ENCODE results near the gene POLR3H.
"Not testable (repeated sequence)": the region's sequence is repeated elsewhere in the genome, so short reads cannot be mapped to it uniquely, and the experiment has no call there.

Gene POLR3H

DNA sequence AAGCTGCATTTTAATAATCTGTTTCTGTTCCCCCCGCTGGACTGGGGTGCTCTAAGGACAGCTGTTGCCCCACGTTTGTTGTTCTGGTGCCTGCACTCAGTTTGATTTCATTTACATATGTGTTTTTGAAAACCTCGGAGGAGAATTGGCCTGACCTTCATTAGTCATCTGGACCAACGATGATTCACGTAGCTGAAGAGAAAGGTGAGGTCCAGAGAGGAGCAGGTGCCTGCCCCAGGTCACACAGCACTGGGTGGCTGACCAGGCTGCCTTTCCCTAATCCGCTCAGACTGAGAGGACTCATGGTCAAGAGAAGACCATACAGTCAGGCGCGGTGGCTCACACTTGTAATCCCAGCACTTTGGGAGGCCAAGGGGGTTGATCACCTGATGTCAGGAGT is 20.3 kb upstream of the POLR3H start:
- DNase-seq (ENCODE audit: low spot score): no peak

DNA sequence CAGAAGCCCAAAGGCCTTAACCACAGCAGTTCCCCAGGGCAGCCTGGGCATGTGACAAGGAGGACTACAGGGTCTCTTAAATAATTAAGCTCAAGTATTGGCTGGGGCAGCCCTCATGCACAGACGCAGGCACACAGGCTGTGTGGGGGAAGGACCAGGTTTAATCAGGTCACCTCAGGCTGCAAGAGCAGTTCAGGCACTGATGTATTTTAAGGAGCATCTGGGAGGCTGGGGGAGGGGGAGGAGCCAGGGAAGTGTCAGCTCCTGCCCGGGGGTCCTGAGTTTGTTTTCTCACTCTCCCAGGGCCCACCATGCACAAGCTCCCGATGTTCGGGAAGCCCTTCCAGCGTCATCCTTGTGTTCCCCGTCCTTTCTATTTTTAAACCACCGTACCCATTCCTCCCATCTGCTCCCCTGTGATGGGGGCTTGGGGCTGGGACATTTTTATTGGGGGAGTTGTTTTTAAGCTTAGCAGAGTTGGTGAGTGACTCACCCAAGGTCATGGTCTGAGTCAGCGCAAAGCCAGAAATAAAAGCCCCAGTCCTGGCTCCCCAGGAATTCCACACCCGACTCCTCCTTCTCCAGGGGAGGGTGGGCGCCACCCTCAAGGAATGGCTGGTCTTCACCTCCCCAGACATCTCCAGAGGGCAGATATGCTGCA is 18.9 kb upstream of the POLR3H start:
- peak; percentile 62 for DNase-seq (ENCODE audit: low spot score)

DNA sequence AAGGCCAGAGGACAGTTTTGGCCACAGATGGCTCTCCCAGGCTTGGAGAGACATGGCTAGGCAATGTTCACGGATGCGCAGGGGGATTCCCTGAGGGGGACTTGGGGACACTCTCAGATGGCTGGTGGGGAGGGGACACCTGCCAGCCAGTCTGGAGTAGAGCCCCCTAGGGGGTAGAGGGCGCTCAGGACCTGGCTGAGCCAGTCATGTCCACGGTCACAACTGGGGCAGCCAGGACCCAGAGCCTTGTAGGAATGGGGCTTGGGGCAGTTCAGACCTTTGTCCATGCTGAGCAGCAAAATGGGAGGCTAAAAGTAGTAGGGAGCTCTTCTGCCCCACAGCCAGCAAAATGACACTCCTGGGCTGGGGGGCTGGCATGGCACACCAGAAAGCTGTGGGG is 18.2 kb upstream of the POLR3H start:
- no peak for DNase-seq (ENCODE audit: low spot score)

DNA sequence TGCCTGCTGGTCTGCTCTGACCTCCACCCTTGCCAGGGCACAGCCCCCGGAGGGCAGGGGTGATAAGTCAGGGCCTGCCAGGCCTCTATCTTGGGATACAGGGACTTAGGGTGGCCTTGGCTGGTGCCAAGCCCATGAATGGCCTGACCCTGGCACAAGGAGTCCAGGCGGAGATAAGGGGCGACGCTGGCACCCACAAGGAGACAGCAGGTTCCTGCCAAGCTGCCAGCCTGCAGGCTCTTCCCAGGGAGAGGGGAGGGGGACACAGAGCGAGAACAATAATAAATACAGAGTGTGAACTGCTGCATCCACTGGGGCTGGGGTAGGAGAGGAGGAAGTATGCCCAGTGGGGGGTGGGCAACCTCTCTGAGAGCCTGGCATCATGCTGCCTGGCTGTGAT is 17.5 kb upstream of the POLR3H start:
- DNase-seq (ENCODE audit: low spot score): no peak

DNA sequence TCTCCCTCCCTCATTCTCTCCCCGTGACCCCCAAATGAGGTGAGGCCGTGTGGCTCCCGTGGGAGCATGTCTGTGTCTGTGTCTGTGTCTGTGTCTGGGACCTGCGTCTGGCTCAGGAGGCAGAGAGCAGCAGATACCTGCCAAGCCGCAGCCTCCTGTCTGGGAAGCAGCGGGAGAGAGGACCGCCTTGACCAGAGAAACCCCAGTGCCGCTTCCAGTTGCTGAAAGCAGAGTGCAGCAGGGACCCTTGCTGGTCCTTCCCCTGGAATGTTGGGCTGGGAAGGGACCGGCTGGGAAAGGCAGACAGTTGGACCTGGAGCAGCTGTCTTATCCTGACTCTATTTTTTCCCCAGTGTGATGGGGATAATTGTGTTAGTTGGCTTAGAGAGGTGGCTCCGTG is 17.1 kb upstream of the POLR3H start:
- DNase-seq (ENCODE audit: low spot score): no peak

DNA sequence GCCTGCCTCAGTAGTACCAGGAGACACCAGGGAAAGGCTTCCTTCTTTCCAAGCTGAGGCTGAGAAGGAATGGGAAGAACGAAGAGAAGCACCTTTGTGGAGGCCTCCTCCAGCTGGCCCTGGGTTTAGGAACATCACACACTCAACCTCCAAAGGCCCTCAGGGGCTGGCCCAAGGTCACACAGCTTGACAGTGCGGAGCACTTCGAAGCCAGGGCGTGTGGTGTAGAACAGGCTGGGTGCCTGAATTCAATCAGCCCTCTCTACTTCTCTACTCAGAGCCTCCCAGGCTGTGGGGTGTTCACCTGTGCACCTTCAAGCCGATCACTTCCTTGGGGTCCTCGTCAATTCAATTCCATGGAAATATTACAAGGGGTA is 15.8 kb upstream of the POLR3H start:
- no peak for DNase-seq (ENCODE audit: low spot score)

DNA sequence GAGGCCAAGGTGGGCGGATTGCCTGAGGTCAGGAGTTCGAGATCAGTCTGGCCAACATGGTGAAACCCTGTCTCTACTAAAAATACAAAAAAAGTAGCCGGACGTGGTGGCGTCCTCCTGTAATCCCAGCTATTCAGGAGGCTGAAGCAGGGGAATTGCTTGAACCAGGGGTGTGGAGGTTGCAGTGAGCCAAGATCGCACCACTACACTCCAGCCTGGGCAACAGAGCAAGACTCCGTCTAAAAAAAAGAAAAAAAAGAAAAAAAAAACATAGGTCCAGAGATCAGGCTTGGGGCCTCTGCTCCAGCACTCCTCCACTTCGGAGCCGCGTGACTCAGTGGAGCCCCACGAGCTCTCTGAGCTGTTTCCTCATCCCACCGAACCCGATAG is 14.0 kb upstream of the POLR3H start:
- DNase-seq (ENCODE audit: low spot score): not testable (repeated sequence)

DNA sequence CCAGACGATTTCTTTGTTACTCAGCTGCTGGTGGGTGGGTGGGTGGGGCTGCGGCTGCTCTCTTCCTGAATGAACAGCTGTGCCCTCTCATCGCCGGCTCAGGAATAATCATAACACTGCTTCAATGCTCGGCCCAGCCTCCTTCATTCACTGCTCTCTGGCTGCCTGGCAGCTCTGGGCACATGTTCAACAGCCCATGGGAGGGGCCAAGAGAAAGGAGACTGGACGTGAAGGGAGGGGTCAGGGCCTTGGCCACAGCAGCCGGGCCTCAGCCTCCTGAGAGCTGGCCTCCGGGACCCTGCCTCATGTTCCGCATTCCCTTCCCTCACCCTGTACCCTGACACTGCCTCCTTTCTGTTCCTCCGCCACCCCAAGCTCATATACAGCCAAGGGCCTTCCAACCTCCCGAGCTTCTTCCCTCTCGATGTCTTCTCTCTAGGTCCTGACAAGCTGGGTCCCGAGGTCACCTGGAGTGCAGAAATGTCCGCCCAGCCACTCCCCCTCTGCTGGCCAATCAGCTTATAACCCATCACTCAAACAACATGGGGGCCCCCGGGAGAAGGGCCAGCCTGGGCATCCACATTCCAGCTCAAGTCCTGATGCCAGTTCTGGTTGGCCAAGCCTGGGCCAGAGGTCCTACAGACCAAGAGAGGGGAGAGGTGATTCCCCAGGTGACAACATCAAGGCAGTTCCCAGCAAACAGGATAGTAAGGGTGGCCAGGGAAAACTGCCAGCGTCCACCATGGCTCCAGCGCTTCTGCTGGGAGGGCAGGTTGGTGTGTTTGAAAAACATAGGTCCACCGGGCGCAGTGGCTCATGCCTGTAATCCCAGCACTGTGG is 13.4 kb upstream of the POLR3H start:
- no peak for DNase-seq (ENCODE audit: low spot score)

DNA sequence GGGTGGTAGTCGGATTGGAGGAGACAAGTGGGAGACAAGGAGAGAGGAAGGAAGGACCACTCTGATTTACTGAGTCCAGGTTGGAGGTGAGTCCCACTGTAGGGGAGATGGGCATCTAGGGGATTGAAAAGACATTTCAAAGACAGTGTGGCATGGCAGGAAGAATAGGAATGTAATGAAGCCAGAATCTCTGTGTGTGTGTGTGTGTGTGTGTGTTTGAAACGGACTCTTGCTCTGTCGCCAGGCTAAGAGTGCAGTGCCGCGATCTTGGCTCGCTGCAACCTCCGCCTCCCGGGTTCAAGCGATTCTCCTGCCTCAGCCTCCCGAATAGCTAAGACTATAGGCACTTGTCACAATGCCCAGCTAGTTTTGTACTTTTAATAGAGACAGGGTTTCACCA is 12.3 kb upstream of the POLR3H start:
- no peak for DNase-seq (ENCODE audit: low spot score)

DNA sequence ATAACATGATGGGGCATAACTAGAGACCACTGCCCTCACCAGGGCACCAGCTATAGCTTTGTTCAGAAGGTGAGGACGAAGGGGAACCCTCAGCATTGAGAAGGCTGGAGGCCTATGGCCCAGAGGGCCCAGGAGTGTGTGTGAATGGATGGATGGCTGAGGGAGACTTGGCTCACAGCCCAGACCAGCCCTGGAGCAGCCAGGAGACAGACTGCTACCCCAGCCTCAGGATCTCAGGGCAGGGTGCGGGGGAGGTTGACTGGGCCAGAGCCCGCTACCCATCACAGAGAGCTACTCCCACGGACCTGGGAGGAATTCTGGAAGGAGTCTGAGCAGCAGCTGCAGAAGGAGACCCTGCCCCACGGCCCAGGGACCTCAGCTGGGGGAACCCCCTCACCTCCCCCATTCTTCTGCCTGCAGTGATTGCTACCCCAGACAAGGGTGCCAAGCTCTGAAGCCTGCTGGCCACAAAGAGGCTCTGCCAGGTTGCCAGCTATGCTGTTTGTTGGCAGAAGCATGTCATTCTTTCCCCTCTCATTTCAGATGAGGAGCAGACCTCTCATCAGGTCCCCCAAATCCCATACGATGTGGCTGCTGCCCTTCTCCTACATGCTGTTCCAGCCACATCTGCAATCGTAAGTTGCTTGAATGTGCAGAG is 11.2 kb upstream of the POLR3H start:
- no peak for DNase-seq (ENCODE audit: low spot score)

DNA sequence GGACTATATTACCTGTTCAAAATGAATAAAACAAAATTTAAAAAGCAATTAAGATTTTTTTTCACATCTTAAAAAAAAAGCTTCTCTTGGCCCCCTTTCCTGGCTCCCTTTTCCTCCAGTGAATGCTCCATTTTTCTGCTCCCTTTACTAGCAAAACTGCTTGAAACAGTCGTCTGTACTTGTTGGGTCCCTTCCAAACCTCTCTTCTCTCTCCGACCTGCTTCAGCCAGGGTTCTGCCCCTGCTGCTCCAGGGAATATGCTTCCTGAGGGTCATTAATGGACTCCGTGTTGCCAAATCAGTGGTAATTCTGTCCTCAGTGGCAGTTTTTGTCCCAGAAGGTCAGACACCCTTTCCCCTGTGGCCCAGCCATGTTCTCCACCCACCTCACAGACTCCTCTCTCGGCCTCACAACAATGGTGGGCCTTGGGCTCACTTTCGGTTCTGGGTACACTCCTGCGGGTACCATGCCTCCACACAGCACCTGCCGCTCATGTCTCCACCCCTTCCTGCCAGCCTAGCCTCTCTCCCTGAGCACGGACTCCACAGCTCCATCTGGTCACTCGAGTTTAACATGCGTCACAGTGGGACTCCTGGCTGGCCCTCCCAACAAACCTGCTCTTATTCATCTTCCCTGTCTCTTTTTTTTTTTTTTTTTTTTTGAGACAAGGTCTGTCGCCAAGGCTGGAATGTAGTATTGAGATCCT is 7.8 kb upstream of the POLR3H start:
- DNase-seq (ENCODE audit: low spot score): no peak

DNA sequence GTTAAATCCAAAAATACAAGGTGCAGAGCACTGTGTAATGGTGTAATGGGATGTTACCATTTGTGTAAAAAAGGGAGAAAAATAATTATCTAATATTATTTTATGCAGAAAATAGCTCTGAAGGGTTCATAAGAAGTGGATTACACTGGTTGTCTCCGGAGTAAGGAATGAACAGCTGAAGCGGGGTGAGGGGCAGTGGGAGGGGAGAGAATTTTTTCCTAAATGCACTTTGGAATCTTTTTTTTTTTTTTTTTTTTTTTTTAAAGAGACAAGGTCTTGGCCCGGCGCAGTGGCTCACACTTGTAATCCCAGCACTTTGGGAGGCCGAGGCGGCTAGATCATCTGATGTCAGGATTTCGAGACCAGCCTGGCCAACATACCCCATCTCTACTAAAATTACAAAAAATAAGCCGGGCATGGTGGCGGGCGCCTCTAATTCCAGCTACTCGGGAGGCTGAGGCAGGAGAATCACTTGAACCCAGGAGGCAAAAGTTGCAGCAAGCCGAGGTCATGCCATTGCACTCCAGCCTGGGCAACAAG is 6.8 kb upstream of the POLR3H start:
- no peak for DNase-seq (ENCODE audit: low spot score)

DNA sequence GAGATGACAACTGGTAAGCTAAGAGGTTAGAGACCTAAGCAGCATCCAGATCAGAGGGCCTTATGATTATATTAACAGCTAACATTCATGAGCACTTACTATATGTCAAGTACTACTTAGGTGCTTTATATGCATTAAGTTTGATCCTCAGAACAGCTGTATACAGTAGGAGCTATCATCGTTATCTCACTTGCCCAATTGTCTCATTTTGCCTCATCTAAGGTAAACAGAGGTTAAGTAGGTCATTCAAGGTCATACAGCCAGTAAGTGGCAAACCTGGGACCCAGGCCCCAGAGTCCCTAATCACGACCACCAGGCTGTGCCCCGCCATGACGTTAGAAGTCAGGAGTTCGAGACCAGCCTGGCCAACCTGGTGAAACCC is 4.6 kb upstream of the POLR3H start:
- DNase-seq (ENCODE audit: low spot score): no peak

DNA sequence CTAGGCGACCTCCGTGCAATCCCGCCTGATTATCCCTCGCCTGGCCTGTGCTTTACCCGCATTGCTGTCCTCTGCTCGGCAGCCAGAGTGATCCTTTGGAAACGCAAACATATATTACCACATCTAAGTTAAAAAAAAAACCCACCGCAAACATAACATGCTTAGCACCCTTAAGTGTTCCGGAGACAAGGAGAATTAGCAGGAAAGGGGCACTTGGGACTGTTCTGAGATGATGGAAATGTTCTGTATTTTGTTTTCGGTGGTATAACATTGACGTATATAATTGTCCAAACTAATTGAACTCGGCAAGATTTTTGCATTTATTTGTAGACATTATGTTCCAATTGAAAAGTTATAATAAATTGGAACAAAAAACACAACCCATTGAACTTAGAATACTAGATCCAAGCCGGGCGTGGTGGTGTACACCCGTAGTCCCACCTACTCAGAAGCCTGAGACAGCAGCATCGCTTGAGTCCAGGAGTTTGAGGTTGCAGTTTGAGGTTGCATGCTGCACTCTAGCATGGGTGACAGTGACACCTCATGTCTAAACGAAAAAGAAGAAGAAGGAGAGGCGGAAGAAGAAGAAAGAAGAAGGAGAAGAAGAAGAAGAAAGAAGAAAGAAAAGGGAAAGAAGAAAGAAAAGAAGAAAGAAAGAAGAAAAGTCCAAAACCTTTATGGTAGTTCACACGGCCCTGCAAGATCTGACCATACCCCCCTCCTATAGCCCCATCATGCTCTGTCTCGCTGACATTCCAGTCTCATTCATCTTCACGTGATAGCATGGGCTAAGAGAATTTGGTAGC is 604 bp upstream of the POLR3H start:
- no peak for DNase-seq (ENCODE audit: low spot score)

DNA sequence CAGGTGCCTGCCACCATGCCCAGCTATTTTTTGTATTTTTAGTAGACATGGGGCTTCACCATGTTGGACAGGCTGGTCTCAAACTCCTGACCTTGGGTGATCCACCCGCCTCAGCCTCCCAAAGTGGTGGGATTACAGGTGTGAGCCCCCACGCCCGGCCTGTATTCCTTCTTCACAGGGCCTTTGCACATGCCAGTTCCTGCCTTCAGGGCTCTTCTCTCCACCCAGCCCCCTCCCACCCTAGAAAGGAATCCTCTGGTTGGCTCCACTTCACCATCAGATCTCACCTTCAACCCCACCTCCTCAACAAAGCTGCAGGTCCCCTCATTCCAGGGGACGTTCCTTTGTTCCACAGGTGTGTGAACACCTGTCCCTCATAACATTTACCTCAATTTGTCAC is 2.0 kb downstream of the POLR3H start:
- DNase-seq (ENCODE audit: low spot score): no peak

DNA sequence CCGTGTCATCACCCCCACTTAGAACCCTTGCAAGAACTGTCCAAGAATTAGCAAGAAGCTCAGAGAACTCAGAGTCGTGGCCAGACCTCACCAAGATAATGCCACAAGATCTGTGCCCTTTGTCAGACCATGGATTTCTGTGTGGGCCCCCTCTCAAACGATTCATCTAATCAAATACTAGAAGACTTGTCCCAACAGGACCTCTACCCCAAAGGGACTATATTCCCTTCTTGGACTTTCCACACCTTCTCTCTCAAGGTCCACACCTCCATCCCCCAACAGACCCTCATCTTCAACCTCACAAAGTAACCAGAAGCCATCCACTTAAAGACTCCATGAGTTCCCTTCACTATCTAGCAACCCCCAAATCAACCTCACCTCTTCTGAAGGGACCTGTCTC is 2.8 kb downstream of the POLR3H start:
- no peak for DNase-seq (ENCODE audit: low spot score)

DNA sequence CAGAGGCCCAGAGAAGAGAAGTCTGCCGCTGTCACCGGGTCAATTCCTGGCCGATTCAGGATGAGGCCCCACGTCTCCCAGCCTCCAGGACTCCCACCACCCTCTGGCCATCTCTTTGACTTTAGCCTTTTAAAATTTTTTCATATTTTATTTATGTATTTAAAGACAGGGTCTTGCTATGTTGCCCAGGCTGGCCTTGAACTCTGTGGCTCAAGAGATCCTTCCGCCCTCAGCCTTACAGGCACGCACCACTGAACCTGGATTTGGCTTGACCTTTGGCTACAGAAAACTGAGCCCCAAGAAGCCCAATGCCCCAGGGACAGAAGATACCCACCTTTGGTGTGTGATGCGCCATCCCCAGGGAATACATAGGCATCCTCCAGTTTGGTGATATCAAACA is 3.9 kb downstream of the POLR3H start:
- no peak for DNase-seq (ENCODE audit: low spot score)

DNA sequence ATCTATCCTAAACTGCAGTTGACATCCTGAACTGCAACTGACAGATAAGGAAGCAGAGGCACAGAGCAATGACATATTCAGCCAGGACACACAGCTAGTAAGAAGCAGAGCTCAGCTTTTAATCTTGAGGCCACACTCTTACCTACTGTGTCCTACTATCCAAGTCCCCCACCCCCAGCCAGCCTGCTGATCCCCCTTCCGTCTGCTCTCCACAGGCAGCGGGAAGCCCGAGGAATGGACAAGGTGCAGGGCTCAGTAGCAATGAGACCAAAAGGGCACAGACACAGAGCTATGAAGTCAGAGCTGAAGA is 4.3 kb downstream of the POLR3H start:
- no peak for DNase-seq (ENCODE audit: low spot score)

DNA sequence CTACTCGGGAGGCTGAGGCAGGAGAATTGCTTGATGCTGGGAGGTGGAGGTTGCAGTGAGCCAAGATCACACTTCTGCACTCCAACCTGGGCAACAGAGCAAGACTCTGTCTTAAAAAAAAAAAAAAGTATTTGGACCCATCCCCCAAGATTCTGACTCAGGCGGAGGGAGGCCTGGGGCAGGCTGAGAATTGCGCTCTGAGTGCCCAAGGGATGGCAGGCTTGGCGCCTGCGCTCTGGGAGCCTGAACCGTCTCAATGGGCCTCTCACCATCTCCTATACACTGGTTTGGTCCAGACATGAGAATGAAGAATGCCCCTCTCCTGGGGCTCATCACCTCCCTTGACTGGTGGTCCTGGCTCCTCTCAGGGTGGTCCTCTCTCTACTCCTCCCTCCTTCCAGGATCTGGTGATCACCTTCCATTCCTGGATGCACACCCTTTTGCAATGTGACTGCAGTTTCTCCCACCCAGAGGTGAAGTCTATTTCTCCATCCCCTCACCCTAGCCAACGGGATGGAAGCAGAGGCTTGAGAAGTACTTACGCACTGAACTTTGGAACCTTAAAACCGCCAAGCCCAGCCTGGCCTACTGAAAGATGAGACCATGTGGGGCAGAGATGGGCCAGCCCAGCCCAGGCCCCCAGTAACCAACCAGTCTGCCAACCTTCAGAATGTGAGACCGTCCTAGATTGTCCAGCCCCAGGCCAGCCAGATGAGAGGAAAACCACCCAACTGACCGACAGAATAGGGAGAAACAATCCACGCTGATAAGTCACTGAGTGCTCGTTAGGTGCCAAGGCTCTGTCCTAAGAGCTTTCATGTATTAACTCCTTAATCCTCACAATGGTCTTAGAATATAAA is 4.9 kb downstream of the POLR3H start:
- DNase-seq (ENCODE audit: low spot score): no peak

DNA sequence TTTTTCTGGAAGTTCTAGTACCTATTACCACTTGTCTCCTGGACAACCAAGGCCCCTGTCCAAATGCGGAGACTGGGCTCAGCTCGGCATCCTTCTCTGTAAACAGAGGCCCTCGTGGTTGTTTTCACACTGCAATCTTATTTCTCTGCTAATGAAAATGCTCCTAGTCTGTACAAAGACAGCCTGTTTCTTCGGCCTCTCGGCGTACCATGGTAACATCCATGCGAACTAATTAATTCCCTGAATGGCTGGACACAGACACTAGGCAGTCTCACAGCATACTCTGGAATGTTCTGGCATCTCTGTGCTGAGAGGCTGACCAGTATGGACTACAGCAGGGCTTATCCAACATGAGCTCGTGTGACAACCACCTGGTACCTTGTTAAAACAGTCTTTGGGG is 5.7 kb downstream of the POLR3H start:
- DNase-seq (ENCODE audit: low spot score): no peak

DNA sequence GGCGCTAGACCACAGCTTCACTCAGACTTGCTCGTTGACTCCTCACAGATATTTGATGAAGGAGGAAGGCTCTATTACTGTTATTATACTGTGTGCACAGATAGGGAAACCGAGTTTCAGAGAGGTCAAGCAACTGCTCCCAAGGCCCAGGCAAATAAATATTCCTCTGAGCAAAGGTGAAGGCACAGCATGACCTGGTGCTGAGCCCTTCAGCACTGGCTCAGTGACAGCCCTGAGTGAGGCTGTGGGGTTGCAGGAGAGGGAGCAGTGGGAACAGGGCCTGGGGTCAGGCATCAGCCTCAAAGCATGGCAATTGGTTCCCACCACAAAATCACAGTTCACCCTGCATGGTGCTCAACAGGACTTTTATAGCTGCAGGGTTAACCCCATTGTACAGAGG is 7.1 kb downstream of the POLR3H start:
- DNase-seq (ENCODE audit: low spot score): no peak
